ENCODE results near the gene LPP.
A peak's percentile ranks its signal among the peaks of the same experiment; 100 is the strongest.
"Not testable (repeated sequence)": the region's sequence is repeated elsewhere in the genome, so short reads cannot be mapped to it uniquely, and the experiment has no call there.

LPP gene

DNA sequence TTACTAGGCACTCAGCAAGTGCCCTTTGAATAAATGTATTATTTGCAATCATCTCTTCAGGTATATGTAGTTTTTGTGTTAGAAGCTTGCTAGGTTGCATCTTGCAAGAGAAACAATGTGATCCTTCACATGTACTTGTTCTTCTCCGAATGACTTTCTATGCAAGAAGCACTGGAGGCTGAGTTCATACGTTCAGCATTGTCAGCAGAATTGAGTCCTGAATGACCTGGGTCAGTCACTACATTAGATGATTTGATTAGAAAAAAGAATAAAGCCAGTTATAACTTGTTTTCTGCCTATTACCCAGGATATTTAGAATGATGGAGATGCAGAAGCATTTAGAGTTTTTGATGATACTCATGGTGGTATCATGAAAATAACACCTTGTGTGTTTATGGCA lies 538.7 kb downstream of the LPP start:
- no peak overlapping the region for H3K4me3 Mint-ChIP-seq
- no peak overlapping the region for H3K27ac Mint-ChIP-seq
- DNase-seq, result no peak
- peaks cover 55% of the 10 kb centered on the region for H3K4me1 Mint-ChIP-seq (ENCODE audit: low read depth)
- H3K9me3 Mint-ChIP-seq, result no peaks in the 10 kb centered on the region
- H3K27me3 Mint-ChIP-seq, result no peaks in the 10 kb centered on the region
- H3K36me3 Mint-ChIP-seq (ENCODE audit: low read depth), result peaks cover 4% of the 10 kb centered on the region

GRCh38 chr3:188693435-188693834 lies 539.5 kb downstream of the LPP start:
- Mint-ChIP-seq H3K36me3 (ENCODE audit: low read depth) (peaks cover 4% of the 10 kb centered on the region), H3K27ac (no peak overlapping the region), H3K27me3 (no peaks in the 10 kb centered on the region), H3K4me1 (ENCODE audit: low read depth) (peaks cover 52% of the 10 kb centered on the region), H3K9me3 (no peaks in the 10 kb centered on the region), H3K4me3 (no peak overlapping the region)
- no peak for DNase-seq

DNA sequence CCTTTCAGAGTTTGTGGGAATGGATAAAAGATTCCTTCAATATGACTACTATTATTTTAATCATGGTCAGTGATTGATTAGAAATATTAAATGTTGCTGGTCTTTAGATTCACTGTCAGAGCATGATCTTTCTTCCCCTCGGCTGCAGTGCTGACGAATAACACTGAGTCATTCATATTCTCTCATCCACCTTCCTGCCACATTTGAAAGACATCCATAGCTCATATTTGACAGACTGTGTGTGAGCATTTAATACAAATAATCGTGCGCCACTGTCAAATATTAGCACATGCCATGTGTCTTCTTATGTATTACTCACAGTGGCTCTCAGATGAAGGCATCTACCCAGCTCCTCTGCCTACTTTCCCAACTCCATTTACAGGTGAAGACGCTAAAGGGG lies 541.3 kb downstream of the LPP start:
- no peaks in the 10 kb centered on the region for H3K9me3 Mint-ChIP-seq
- no peak overlapping the region for H3K4me3 Mint-ChIP-seq
- H3K27me3 Mint-ChIP-seq, result no peaks in the 10 kb centered on the region
- no peaks in the 10 kb centered on the region for H3K36me3 Mint-ChIP-seq (ENCODE audit: low read depth)
- no peak for DNase-seq
- peaks cover 53% of the 10 kb centered on the region for H3K4me1 Mint-ChIP-seq (ENCODE audit: low read depth)
- H3K27ac Mint-ChIP-seq, result peak overlapping the region; percentile 84

- peak overlapping the region; percentile 83 for H3K27ac Mint-ChIP-seq
- H3K27me3 Mint-ChIP-seq, result no peaks in the 10 kb centered on the region
- H3K9me3 Mint-ChIP-seq, result no peaks in the 10 kb centered on the region
- H3K4me3 Mint-ChIP-seq, result no peak overlapping the region
- no peaks in the 10 kb centered on the region for H3K36me3 Mint-ChIP-seq (ENCODE audit: low read depth)
- DNase-seq, result no peak
- H3K4me1 Mint-ChIP-seq (ENCODE audit: low read depth), result peaks cover 62% of the 10 kb centered on the region
Measured at GRCh38 chr3:188697127-188697526, 543.2 kb downstream of the LPP start.

GRCh38 chr3:188698436-188698835 lies 544.5 kb downstream of the LPP start:
- Mint-ChIP-seq H3K4me1 (ENCODE audit: low read depth) (peaks cover 66% of the 10 kb centered on the region), H3K9me3 (no peaks in the 10 kb centered on the region), H3K4me3 (no peak overlapping the region), H3K36me3 (ENCODE audit: low read depth) (no peaks in the 10 kb centered on the region), H3K27ac (no peak overlapping the region), H3K27me3 (no peaks in the 10 kb centered on the region)
- no peak for DNase-seq

DNA sequence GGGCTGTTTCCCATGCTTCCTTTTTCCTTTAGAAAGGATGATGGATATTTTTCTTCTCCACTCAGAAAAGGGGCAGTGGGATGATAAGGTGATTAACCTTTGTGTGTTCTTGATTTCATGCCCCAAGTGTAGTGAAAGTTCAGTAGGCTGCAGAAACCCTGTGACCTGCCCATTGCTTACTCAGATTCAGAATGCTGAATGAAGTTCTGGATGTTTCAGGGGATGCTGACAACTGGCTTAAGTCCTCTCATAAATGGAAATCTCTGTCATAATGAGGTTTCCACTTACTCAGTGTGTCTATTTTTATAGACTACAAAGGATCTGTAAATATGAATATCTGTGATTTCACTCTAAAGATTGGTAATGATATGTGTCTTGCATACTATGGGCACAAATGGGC lies 546.5 kb downstream of the LPP start:
- peak overlapping the region; percentile 92 for H3K27ac Mint-ChIP-seq
- peaks cover 63% of the 10 kb centered on the region for H3K4me1 Mint-ChIP-seq (ENCODE audit: low read depth)
- no peak overlapping the region for H3K4me3 Mint-ChIP-seq
- H3K36me3 Mint-ChIP-seq (ENCODE audit: low read depth), result no peaks in the 10 kb centered on the region
- H3K27me3 Mint-ChIP-seq, result no peaks in the 10 kb centered on the region
- no peak for DNase-seq
- no peaks in the 10 kb centered on the region for H3K9me3 Mint-ChIP-seq

GRCh38 chr3:188700918-188701317 lies 547.0 kb downstream of the LPP start:
- peaks cover 61% of the 10 kb centered on the region for H3K4me1 Mint-ChIP-seq (ENCODE audit: low read depth)
- no peak overlapping the region for H3K4me3 Mint-ChIP-seq
- no peaks in the 10 kb centered on the region for H3K27me3 Mint-ChIP-seq
- peak overlapping the region; percentile 92 for H3K27ac Mint-ChIP-seq
- H3K9me3 Mint-ChIP-seq, result no peaks in the 10 kb centered on the region
- no peak for DNase-seq
- H3K36me3 Mint-ChIP-seq (ENCODE audit: low read depth), result no peaks in the 10 kb centered on the region

- H3K36me3 Mint-ChIP-seq (ENCODE audit: low read depth), result no peaks in the 10 kb centered on the region
- no peak for DNase-seq
- no peak overlapping the region for H3K4me3 Mint-ChIP-seq
- peak overlapping the region; percentile 92 for H3K27ac Mint-ChIP-seq
- no peaks in the 10 kb centered on the region for H3K27me3 Mint-ChIP-seq
- H3K4me1 Mint-ChIP-seq (ENCODE audit: low read depth), result peaks cover 61% of the 10 kb centered on the region
- H3K9me3 Mint-ChIP-seq, result no peaks in the 10 kb centered on the region
Measured at GRCh38 chr3:188701485-188701969, 547.6 kb downstream of the LPP start.

- not testable (repeated sequence) for H3K27me3 Mint-ChIP-seq; H3K9me3 Mint-ChIP-seq; H3K36me3 Mint-ChIP-seq (ENCODE audit: low read depth); DNase-seq; H3K27ac Mint-ChIP-seq; H3K4me3 Mint-ChIP-seq
- H3K4me1 Mint-ChIP-seq (ENCODE audit: low read depth), result peaks cover 60% of the 10 kb centered on the region
Measured at GRCh38 chr3:188702028-188702427, 548.1 kb downstream of the LPP start.

DNA sequence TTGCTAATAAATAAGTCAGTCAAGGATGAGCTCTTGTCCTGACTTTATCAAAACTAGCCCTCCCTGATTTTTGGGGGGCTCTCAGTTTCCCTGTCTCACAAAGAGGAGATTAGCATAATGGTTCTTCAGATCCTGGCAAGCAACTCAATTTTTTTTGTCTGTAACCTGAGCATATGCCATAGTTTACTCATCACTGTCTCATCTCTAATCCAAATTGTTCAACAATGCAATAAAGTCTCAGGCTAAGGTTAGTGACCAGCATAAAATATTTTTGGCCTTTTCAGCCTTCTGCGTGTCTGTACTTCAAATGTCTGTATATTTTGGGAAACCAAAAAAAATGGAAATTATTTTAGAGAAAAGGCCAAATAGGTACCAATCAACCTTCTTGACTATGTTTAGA lies 552.2 kb downstream of the LPP start:
- no peak for DNase-seq
- no peaks in the 10 kb centered on the region for H3K27me3 Mint-ChIP-seq
- H3K4me1 Mint-ChIP-seq (ENCODE audit: low read depth), result peaks cover 35% of the 10 kb centered on the region
- no peaks in the 10 kb centered on the region for H3K9me3 Mint-ChIP-seq
- no peak overlapping the region for H3K4me3 Mint-ChIP-seq
- peaks cover 14% of the 10 kb centered on the region for H3K36me3 Mint-ChIP-seq (ENCODE audit: low read depth)
- H3K27ac Mint-ChIP-seq, result no peak overlapping the region

- DNase-seq, result no peak
- Mint-ChIP-seq H3K4me3 (no peak overlapping the region), H3K27me3 (no peaks in the 10 kb centered on the region), H3K27ac (no peak overlapping the region), H3K36me3 (ENCODE audit: low read depth) (peaks cover 14% of the 10 kb centered on the region), H3K9me3 (no peaks in the 10 kb centered on the region), H3K4me1 (ENCODE audit: low read depth) (peaks cover 31% of the 10 kb centered on the region)
Measured at GRCh38 chr3:188706599-188706998, 552.6 kb downstream of the LPP start.

DNA sequence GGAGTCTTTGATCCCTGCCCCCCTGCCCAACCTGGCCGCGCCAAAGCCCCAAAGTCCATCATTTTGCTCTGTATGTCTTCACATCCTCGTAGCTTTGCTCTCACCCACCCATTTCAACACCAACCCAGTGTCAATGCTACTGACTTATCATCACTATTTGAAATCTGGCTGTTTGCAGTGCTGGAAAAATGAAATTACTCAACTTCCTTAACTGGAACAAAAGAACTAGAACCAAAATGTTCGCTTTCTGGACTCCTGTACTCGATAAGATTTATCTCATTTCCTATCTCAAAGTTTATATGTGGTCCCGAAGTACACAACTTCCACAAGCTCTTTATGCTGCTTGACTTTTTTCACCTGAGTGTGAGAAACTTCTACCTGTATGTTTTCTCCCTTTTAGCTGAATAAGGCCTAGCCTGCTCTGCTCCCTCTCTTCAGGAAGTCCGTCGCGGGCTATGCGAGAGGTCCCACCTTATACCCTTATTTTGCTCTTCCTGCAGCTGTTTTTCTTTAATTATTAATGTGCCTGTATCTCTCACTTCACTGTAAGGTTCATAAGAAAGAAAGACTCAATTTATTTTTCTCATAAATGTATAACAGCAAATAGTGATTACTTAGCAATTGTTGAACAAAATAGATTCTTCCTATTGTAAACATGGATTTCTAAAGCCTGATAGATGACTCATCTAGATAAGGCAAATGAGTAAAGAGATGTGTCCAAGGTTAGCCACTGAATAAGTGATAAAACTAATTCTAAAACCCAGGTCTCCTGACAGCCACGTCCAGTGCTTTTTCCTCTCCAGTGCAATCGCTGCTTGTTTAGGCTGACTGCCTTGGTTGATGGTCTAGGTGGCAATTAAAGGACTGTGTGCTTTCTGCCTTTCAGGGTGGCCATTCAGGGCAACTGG lies 553.7 kb downstream of the LPP start:
- Mint-ChIP-seq H3K9me3 (no peaks in the 10 kb centered on the region), H3K4me1 (ENCODE audit: low read depth) (peaks cover 25% of the 10 kb centered on the region), H3K27ac (no peak overlapping the region), H3K27me3 (no peaks in the 10 kb centered on the region), H3K4me3 (no peak overlapping the region), H3K36me3 (ENCODE audit: low read depth) (peaks cover 14% of the 10 kb centered on the region)
- DNase-seq, result no peak

GRCh38 chr3:188711881-188712247 lies 557.9 kb downstream of the LPP start:
- H3K9me3 Mint-ChIP-seq, result no peaks in the 10 kb centered on the region
- H3K27me3 Mint-ChIP-seq, result no peaks in the 10 kb centered on the region
- peaks cover 16% of the 10 kb centered on the region for H3K36me3 Mint-ChIP-seq (ENCODE audit: low read depth)
- H3K4me3 Mint-ChIP-seq, result no peak overlapping the region
- no peak overlapping the region for H3K27ac Mint-ChIP-seq
- no peak for DNase-seq
- peaks cover 11% of the 10 kb centered on the region for H3K4me1 Mint-ChIP-seq (ENCODE audit: low read depth)

- Mint-ChIP-seq H3K27ac (no peak overlapping the region), H3K9me3 (no peaks in the 10 kb centered on the region), H3K4me1 (ENCODE audit: low read depth) (peaks cover 7% of the 10 kb centered on the region), H3K36me3 (ENCODE audit: low read depth) (peaks cover 16% of the 10 kb centered on the region), H3K4me3 (no peak overlapping the region), H3K27me3 (no peaks in the 10 kb centered on the region)
- DNase-seq, result no peak
Measured at GRCh38 chr3:188712248-188712924, 558.4 kb downstream of the LPP start.

DNA sequence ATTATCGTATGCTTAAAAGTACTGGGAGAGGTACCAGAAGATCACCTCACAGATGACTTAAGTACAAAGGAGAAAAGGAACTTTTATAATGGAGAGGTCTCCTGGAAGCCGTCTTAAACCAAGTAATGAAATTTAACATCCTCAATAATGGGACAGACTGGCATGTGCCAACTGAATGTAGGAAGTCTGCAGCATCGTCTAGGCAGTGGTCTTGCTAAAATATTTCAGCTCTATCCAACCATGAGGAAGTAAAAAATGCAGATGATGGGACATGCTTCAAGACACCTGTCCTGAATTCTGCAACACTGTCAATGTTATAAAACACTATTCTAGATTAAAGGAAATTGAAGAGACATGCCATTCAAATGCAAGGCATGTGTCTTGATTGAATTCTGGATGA lies 559.0 kb downstream of the LPP start:
- peaks cover 16% of the 10 kb centered on the region for H3K36me3 Mint-ChIP-seq (ENCODE audit: low read depth)
- H3K4me3 Mint-ChIP-seq, result no peak overlapping the region

More for the DNA sequence above, 559.0 kb downstream of the LPP start:
- Mint-ChIP-seq H3K27me3 (no peaks in the 10 kb centered on the region), H3K4me1 (ENCODE audit: low read depth) (peaks cover 1% of the 10 kb centered on the region), H3K27ac (no peak overlapping the region), H3K9me3 (no peaks in the 10 kb centered on the region)
- no peak for DNase-seq

All from activated T-cell treated with anti-CD3 and anti-CD28 coated beads, Interleukin-2, amount 50 U/mL, for 24 hours (primary cell).